Activated CD4-positive, alpha-beta T cell treated with anti-CD3 and anti-CD28 coated beads, Interleukin-2, amount 50 U/mL, for 48 hours (primary cell): ENCODE results near the gene RAI1.
"Not testable (repeated sequence)": the region's sequence is repeated elsewhere in the genome, so short reads cannot be mapped to it uniquely, and the experiment has no call there.

ENCODE experiments used
- DNase-seq, 2 experiments: peaks; one replicate each; pipeline ENCODE4 v3.0.0-alpha.2; 2020

The RAI1 gene

DNA sequence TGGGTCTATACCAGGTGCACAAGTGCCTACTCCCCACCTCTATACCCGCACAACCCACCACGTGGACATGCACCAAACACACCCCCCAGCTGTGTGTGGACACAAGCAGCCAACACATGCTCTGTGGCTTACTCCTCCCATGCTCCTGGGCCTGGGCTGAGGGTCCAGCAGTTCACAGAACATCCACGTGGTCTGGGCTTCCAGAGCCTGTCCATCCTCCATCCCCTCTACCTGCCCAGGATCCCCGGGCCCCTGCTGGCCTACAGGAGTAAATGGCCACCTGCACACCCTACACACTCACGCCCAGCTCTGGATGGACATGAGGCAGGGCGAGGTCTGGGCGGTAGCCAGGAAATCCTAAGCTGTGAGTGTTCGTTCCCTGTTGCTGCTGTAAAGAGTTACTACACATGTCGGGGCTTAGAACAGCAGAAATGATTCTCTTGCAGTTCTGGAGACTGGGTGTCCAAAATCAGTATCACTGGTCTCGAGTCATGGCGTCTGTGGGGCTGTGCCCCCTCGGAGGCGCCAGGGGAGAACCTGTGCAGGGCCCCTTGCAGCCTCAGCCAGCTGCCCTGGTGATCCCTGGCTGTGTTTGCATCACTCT is 15.0 kb upstream of the RAI1 start:
- no peak for DNase-seq

- DNase-seq, result no peak
These were observed 14.0 kb upstream of the RAI1 start for GRCh38 chr17:17667231-17667630.

GRCh38 chr17:17667947-17668346 is 13.3 kb upstream of the RAI1 start:
- no peak for DNase-seq

- no peak for DNase-seq
These were observed 12.9 kb upstream of the RAI1 start for GRCh38 chr17:17668358-17668757.

DNA sequence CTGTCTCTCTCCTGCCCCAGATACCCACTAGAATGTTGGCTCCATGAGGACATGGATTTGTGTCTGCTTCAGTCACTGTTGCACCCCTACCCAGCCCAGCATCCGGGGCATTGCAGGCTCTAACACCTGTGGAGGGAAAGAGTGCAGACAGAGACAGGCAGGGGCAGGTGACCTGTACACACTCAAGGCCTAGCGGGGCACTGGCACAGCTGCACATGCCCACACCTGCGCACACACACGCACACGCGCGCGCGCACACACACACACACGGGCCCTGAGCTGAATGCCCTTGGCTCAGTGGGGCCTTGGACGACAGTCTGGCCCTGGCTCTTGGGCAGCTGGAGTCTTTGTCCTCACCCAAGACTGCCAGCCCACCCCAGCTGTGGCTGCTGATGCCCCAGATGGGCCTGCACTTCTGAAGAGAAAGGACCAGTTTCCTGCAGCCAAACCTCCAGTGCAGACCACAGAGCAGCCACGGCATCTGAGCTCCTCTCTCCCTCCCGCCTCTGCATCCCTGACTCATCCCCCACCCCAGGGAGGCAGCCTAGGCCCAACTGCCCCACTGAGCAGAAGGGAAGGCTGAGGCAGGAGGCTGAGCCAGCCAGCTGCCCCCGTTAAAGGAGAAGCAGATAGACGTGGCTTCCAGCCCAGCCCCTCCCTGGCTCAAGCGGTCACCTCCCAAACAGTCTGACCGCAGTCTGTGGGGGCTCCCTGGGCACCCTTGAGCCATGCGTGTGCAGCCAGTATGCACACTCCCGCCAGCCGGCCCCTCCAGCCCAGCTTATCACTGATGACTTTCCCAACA is 12.3 kb upstream of the RAI1 start:
- DNase-seq, result no peak

DNA sequence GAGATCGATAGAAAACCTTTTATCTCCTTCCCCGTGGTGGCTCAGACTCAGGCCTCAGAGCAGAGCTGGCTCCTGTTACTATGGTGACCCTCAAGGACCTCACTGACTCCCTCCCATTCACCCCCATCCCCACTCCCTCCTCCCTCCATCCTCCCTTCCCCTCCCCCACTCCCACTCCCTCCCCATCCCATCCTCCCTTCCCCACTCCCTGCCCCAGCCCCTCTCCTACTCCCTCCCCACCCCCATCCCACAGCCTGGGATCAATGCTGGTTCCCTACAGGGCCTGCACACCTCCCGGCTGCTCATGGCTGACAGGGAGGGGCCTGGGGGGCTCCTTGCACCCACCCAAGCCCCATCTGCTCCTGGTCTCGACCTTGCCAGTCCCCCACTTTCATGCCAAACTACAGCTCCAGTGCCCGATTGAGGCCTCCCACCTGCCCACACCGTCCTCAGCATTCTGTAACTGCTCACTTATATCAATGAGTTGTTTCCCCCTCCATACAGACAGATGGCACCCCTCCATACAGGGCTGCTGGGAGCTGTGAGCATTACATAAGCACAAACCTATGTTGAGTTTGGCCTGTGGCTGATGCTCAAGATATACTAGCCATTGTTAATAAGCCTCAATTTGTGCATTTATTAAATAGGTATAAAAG is 11.6 kb upstream of the RAI1 start:
- no peak for DNase-seq

- DNase-seq, result no peak
These were observed 10.5 kb upstream of the RAI1 start for GRCh38 chr17:17670701-17671305.

DNA sequence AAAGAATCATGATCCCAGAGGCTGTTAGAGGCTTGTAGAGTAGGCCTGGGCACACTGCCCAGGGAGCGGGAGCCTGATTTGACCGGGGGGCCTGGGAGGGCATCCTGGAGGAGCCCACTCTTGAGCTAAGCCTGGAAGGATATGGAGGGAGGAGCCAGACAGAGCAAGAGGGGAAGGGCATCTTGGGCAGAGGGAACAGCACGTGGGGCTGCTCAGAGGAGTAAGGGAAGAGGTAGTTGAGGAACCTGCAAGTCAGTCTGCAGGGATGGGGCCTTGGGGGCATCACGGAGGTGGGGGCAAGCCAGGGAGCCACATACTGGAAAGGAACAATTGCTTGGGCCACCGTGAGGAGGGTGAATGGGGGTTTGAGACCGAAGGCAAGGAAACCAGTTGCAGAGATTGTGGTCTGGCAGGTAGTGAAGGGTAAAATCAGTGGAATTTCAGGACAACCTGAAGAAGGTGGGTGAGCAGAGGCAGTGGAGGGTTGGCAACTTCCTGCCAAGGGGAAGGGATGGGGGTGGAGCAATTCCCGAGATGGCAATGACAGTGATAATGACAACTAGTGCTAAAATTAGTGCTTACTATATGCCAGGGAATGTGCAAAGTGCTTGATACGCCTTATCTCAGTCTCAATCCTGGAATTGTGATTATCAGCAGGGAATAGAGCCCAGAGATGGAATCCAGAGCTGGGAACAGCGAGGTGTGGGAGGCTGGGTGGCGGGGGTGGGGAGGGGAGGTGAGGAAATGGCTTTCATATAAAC is 9.7 kb upstream of the RAI1 start:
- DNase-seq, result no peak

- no peak for DNase-seq
These were observed 8.5 kb upstream of the RAI1 start for GRCh38 chr17:17672453-17673368.

- no peak for DNase-seq
These were observed 5.8 kb upstream of the RAI1 start for GRCh38 chr17:17675416-17675815.

GRCh38 chr17:17675925-17676534 is 5.2 kb upstream of the RAI1 start:
- DNase-seq, result no peak

GRCh38 chr17:17676752-17677151 is 4.5 kb upstream of the RAI1 start:
- DNase-seq, result no peak

DNA sequence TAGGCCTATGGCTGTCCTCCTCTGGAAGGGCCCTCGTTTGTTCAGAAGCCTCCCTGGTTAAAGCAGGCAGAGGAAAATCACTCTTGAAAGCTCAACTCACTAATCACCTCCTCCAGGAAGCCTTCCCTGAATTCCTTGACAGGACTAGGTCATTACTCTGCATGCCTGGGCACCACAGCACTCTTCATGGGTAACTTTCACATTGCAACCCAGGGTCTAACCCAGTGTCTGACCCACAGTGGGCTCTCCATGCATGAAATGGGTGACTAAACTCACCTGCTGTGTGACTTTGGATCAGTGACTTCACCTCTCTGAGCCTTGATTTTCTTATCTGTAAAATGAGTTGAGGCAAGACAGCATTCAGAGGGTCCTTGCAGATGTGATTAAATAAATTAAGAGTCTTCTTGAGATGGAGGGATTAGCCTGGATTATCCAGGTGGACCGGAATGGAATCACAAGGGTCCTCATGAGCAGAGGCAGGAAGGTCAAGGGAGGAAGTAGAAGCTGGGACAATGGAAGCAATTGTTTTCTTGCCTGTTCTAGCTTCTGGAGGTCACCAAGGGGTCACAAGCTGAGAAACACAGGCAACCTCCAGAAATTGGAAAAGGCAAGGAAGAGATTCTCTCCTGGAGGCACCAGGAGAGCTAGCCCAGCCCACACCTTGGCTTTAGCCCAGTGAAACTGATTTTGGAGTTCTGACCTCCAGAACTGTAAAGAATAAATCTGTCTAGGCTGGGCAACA is 3.8 kb upstream of the RAI1 start:
- no peak for DNase-seq

DNA sequence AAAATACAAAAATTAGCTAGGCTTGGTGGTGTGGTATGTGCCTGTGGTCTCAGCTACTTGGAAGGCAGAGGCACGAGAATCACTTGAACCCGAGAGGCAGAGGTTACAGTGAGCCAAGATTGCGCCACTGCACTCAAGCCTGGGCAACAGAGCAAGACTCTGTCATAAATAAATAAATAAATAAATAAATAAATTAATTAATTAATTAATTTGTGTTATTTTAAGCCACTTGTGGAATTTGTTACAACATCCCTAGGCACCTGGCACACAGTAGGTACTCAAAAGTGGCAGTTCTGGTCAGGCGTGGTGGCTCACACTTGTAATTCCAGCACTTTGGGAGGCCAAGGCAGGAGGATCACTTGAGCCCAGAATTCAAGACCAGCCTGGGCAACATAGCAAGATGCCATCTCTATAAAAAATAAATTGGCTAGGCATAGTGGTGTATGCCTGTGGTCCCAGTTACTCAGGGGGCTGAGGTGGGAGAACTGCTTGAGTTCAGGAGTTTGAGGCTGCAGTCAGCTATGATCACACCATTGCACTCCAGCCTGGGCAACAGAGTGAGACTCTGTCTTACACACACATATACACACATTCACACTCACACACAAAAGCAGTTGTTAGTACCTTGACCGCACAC is 3.1 kb upstream of the RAI1 start:
- DNase-seq, result not testable (repeated sequence)

DNA sequence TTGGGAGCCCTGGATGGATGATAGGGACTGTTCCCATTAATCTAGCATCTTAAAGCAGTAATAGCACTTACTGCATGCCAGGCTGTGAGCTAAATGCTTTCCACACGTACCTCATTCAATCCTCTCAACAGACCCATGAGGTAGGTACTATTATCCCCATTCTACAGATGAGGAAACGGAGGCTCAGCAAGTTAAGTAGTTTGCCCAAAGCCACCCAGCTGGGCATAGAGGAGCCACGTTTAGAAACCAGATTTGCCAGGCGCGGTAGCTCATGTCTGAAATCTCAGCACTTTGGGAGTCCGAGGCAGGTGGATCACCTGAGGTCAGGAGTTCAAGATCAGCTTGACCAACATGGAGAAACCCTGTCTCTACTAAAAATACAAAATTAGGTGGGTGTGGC is 2.0 kb upstream of the RAI1 start:
- no peak for DNase-seq

DNA sequence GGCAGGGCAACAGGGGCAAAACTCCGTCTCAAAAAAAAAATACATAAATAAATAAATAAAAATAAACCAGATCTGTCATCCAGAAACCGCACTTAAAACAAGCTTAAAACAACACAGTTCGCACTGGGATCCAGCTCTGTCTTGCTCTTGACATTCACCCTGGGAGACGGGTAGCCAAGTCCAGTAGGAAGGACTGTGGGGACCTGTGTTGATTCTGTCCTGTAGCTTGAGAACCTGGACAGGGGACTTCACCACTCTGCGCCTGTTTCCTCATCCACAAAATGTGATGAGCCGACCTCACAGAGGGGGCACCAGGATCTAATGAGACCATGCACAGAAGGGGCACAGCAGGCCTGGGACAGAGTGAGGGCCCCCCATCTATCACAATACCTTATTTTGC is 1.5 kb upstream of the RAI1 start:
- no peak for DNase-seq

DNA sequence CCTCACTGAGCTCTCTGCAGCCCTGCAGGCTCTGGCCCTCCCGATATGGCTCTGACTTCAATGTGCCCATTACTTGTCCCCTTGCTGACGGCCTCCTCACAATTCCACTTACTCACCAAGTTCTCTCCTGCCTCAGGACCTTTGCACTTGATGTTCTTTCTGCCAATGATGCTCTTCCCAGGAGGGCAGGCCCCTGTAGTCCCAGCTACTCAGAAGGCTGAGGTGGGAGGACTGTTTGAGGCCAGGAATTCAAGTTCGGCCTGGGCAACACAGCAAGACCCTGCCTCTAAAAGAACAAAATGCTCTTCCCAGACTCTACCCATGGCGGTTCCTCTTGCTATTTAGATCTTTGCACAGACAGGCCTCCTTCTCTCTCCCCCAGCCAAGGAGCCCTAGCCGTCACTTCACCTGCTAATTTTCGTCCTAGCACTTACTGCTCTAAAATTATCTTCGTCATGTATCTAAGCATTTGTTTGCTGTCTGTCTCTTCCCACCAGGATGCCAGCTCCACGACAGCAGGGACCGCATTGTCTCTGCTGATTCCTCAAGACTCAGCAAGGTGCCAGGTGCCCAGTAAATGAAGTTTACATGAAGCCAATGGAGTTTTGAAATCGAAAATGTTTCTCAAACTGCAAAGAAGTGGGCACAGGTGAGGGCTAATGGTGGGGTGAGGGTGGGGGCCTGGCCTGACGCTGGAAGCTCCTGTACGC is 626 bp upstream of the RAI1 start:
- no peak for DNase-seq

GRCh38 chr17:17681744-17682292 is 560 bp downstream of the RAI1 start:
- DNase-seq, result peak; percentile 41 to 47

- DNase-seq, result peak; percentile 62 to 68
These were observed 1.1 kb downstream of the RAI1 start for GRCh38 chr17:17682293-17682736.
